Glomerular visceral epithelial cell (primary cell): ENCODE measurements around the gene PLEK2.

Experiments used
- DNase-seq: peaks from one replicate; pipeline ENCODE4 v3.0.0-alpha.2; 2016; ENCODE audit errors: extremely low spot score

The PLEK2 gene

DNA sequence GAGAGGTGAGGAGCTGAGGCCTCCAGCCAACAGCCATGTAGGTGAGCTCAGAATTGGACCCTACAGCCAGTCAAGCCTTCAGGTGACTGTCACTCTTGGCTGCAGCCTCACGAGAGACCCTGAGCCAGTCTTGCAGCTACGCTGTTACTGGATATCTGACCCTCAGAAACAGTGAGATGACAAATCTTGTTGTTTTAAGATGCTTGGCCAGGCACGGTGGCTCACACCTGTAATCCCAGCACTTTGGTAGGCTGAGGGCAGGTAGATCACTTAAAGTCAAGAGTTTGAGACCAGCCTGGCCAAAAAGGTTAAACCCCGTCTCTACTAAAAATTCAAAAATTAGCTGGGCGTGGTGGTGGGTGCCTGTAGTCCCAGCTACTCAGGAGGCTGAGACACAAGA, 6.2 kb downstream of the PLEK2 start:
- DNase-seq, result no peak

DNA sequence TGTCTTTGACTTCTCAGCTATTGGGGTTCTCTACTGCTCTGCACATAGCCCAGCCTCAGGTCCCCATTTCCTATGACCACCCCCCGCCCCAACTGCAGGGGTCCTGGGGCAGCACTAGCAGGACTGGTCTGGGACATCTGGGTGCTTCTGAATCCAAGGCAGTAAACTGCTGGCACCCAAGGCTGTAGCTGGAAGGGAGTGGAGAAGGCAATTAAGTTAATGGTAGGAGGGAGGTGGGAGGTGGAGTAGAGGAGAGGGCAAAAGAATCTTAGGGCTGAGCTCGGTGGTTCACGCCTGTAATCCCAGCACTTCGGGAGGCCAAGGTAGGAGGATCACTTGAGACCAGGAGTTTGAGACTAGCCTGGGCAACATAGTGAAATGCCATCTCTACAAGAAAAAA, 11.5 kb downstream of the PLEK2 start:
- DNase-seq, result no peak

DNA sequence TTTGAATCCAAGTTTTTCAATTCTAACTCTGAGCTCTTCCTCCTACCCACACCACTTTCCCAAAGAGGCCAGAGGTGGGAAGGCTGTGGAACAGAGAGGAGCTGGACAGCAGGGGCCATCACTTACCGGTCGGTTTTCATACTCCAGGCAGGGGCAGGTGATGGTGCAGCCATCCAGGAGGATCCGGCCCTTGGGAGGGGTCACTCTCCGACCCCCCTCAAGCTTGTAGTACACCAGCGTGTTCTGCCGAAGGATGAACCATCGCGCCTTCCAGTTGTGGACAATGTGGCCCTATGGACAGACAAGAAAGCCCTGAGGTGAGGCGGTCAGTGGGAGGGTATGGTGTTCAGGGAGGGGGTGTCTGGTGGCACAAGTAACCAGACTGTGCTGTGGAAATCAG, 14.4 kb downstream of the PLEK2 start:
- DNase-seq, result no peak

DNA sequence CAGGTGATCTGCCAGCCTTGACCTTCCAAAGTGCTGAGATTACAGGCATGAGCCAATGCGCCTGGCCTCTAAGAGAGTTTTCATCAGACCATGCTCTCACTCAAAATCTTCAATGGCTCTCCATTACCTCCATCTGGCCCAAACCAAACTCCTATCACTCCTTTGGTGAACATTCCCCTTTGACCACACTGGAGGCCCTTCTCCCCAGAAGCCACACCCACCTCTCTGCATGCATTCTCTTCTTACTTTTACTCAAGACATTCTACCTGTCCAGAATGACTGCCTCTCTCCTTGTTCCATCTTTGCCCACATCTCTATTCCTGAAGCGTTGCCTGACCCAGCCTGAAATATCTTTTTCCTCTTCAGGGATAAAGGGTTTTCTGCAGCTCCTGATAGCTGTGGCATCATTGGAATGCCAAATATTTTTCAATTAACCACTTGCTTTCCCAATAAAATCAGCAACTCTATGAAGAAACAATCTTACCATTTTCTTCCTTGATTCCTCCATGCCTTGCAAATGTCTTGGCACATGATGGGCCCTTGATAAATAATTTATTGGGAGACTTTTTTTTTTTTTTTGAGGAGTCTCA, 15.5 kb downstream of the PLEK2 start:
- peak; percentile 30 for DNase-seq

DNA sequence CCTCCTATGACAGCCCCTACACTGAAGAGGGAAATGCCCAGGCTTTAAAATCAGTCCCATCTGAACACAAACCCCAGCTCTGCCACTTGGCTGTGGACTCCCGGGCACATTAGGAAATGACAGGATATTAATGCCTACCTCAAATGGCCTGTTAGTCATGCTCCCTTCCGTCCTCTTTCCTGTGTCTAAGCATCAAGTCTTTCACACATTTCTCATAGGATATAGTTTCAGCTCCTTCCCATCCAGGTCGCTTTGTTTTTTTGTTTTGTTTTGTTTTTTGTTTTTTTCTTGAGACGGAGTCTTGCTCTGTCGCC, 16.1 kb downstream of the PLEK2 start:
- no peak for DNase-seq

DNA sequence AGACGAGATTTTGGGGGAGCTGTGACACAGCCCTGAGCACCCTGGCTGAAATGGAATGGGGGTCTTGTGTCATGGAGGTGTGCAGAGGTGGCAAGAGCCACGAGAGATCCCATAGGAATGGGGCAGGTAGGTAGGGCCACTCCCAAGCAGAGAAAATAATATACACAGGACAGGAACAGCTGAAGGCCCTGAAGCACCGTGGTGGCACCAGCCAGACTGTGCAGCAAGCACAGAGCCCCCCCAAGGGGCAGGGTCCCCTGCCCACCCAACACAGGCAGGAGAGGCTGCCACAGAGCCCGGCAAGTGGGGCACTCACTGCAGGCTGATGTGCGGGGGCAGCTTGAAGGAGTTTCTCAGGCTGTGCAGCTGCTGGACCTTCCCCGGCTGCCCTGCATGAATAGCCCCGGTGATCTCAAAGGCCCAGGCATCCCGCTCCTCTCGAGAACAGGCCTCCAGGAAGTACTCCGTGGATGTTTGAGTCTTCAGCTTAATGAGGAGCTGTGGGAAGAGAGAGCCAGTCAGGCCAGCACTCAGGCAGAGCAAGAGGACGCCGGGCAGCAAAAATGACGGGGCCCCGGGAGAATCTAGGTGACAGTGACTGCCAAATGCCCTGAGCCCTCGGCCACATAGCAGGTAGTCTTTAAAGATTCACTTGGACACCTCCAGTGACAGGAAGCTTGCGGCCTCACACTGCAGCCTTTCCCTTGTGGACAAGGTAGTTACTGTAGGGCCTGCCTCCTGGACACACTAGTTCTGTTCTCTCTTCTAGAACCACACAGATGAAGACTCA, 16.7 kb downstream of the PLEK2 start:
- no peak for DNase-seq

DNA sequence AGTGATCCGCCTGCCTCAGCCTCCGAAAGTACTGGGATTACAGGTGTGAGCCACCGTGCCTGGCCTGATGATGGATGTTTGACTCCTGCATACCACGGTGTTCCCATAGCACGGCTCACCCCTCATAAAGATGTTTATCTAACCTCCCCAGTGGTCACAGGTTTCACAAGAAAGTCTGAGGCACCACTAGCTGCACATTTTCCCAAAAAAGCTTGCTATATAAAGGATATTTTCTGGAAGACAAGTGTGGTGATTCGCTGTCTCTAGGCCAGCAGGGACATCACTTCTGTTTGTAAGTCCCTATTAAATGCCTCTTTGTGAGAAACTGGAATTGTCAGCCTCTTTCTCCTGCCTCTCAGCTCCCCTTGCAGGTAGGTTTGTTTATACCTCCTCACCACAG, 18.3 kb downstream of the PLEK2 start:
- no peak for DNase-seq

DNA sequence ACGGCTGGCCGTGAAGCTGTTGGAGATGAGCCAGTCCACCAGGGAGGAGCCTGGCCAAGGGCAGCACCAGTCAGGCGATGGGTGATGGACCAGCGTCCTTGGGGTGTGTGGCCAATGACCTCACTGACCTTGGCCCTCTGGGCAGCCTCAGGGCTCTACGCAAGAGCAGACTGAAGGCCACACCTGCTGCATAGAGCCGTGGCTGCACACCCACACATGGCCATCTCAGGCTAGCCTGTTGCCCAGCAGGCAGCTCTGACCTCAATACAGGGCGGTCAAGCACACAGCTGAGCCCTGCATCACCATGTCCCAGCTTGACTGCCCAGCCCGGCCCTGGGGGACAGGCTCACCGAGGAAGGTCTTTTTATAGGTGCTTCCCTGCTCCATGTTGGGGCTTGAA, 19.2 kb downstream of the PLEK2 start:
- DNase-seq, result no peak

DNA sequence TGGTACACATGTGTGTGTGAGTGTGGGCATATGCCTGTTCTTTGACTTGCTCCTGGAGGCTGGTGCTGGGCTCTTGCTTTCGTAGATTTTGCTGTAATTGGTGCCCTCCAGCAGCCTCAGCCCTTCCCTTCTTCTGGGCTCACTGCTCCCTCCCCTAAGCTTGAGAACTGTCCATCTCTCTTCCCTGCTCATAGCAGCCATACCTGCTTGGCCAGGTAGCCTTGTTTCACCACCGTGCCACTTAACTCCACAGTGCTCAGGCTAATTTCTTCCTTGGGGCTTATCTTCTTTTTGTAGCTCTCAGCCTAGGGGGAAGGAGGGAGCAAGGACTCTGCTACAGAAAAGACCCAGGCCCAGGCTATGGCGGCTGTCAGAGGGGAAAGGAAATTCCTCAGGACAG, 19.8 kb downstream of the PLEK2 start:
- no peak for DNase-seq

DNA sequence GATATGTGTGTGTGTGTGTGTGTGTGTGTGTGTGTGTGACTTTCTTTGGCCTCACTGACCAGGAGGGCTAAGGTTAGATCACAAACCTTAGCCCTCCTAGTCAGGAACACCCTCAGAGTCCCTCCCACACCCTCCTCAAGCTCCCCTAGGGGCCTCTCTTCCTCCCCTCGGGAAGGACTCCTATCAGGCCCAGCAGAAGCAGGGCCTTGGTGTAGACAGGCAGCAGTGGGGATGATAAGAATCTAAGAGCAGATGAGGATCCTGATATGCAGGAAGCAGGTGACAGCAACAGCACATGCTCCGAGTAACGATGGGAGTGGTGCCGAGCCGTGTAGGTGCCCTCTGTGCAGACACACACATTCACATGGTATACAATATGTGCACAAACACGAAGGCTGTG, 20.7 kb downstream of the PLEK2 start:
- no peak for DNase-seq

DNA sequence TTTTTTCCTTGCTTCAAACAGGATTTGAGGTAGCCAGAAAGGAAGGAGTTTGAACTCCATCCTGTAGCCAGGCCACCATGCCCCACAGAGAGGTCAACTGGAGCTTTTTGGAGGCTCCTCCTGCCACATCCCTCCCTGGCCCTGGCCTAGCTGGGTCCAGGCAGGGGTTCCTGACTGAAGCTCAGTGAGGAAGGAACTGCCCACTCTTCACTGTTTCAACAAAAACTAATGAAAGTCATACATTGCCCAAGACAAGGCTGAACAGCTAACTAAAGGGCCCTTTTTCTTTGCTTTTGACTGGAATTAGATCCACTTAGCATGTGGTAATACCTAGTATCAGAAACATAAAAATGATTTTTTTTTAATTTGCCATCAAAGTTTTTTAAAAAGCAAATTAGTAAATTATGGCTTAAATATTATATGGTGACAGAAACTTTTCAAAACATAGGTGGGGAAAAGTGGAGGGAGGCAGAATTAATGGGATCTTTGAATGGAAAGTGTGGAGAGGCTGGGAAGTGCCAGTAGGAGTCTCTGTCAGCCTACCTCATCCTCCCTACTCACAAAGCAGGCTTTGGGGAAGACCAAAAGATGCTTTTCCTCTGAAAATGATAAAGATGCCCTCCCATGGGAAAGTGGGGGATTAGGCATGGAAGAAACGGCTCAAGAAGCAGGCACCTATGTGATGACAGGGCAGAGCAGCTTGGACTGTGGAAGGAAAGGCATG, 22.0 kb downstream of the PLEK2 start:
- DNase-seq, result no peak

DNA sequence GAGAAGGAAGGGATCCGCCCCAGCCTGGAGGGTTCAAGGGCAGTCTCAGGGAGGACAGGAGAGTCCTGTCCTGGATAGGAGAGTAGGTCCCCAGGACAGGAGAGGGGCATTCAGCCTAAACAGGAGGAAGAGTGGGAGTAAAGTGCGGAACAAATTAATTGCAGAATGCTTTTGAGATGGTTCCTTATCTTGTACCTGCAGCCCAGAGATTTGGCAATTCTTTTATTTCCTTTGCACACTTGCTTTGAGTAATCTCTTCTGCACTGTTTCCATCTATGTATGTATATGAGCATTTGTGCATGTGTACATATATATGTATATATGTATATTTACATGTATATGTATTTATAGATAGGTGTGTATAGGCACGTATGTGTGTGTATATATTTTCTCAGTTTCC, 22.7 kb downstream of the PLEK2 start:
- no peak for DNase-seq

DNA sequence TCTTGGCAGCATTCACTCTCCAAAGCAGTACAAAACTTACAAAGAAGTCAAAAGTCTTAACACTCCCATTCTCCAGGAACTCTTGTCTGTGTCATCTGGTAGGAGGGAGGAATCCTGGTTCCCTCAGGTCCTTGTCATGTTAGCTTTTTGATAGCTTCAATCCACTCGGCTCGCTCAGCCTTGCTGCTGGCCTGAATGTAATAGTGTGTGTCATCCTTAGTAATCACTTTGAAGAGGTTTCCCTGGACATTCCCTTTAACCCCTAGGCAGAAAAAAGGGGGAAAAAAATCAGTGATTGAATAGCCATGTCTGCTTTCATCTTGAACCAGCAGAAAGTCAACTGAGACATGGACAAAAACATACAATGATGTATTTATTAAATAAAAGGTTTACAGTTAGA, 24.8 kb downstream of the PLEK2 start:
- peak; percentile 24 for DNase-seq

DNA sequence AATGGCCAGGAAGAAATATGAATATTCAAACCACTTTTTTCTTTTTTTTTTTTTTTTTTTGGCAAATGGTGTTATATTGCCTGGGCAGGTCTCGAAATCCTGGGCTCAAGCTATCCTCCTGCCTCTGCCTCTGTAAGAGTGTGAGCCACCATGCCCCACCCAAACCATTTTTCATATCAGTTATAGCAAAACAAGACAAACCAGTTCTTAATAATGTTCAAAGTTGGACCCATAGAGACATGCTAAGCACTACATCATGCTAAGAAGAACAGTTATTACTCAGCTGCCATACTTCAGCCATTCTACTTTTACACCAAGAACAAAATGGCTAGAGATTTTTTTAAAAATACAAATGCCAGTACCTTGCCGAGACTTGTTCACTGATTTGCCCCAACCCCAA, 26.3 kb downstream of the PLEK2 start:
- DNase-seq, result no peak

DNA sequence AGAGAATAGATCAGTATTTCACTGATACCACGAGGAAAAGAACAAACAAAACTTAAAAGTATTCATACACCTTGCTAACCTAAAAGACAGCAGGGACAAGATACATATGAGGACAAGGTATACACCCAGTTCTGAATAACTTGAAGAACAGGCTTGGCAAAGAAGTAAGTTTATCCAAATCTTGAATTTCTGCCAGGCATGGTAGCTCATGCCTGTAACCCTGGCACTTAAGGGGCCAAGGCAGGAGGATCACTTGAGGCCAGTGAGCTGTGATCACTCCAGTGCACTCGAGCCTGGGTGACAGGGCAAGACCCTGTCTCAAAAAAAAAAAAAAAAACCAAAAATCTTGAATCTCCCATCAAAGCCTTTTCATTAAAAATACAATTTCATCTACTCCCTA, 26.8 kb downstream of the PLEK2 start:
- no peak for DNase-seq

DNA sequence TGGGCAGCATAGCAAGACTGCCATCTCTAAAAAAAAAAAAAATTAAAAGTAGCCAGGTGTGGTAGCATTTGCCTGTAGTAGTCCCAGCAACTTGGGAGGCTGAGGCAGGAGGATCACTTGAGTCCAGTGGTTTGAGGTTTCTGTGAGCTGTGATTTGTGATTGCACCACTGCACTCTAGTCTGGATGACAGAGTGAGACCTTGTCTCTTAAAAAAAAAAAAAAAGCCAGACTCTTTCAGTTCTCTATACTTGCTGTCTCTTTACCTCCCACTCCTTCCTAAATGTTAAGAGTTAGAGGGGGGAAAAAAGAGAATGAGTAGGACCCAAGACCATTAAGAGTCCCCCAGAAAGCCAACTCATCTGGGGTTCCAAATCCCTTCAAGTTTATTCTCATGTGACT, 34.0 kb downstream of the PLEK2 start:
- DNase-seq, result no peak

DNA sequence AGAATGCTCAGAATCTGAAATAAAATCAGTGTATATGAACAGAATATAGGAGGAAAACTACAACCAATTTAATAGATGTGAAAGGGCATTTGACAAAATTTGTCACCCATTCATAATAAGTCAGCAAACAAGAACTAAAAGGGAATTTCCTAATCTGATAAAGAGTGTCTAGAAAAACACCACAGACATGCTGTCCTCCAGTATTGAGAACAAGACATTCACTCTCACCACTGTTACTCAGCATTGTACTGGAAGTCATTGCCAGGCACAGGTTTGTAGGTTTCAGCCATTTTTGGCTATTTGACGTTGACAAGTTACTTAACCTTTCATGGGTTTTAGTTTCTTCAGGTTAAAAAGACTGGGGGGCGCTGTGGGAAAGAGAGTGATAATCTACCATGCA, 38.6 kb downstream of the PLEK2 start:
- DNase-seq, result no peak

DNA sequence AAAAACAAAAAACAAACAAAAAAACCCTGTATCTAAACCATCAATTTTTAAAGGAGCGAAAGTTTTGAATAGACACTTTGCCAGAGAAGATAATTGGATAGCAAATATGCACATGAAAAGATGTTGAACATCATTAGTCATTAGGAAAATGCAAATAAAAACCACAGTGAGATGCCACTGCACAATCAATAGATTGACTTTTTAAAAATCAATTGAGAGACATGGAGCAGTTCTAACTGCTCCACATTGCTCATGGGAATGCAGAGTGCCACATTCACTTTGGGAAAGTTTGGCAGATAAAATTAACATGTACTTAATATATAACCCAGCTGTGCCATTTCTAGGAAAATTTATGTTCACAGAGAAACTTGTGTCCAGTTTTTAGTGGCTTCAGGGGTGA, 39.1 kb downstream of the PLEK2 start:
- DNase-seq, result no peak

DNA sequence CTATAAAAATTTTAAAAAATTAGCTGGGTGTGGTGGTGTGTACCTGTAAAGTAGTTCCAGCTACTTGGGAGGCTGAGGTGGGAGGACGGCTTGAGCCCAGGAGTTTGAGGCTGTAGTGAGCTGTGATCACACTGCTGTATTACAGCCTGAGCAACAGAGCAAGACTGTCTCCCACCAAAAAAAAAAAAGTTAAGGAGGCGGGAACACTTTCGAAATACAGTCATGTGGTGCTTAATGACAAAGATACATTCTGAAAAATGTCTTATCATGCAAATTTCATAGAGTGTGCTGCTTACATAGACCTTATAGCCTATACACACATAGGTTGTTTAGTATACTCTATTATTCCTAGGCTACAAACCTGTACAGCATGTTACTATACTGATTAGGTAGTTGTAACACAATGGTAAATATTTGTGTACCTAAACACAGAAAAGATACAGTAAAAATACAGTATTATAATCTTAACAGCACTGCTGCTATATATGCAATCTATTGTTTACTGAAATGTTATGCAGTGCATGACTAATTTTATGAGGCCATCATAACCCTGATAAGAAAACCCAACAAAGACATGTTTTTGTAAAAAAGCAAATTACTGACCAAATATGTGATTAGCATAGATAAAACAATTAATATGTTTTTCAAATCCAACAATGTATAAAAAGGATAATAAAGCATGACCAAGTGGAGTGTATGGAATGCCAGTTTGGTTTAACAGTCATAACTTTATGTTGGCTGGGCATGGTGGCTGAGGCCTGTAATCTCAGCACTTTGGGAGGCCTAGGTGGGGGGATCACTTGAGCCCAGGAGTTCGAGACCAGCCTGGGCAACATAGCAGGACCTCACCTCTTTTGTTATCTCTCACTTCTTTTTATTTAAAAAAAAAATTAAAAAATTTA, 40.5 kb downstream of the PLEK2 start:
- DNase-seq, result no peak

DNA sequence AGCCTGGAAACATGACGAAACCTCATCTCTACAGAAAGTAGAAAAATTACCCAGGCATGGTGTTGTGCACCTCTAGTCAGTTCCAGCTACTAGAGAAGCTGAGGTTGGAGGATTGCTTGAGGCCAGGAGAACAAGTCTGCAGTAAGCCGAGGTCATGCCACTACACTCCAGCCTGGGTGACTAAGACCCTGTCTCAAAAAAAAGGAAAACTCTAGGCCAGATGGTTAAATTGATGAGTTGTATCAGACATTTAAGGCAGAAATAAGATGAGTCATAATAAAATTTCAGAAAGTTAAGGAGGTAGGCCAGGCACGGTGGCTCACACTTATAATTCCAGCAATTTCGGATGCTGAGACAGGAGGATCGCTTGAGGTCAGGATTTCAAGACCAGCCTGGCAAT, 41.1 kb downstream of the PLEK2 start:
- DNase-seq, result no peak

DNA sequence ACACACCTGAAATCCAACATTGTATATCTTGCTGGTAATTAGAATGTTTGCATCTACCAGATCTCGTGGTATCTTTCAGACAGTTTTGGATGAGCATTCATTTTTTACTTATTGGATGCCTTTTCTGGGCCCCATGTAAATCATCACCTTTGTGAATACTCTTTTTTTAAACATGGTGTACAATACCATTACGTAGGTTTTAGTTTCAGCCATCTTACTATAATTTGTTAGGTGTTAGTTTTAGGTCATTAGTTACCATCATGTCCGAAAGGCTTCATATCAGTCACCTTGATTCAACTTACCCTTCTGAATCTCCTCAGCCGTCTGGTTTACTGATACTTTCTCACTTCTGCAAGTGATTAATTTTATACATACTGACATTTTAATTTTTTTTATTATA, 46.5 kb downstream of the PLEK2 start:
- DNase-seq, result no peak

DNA sequence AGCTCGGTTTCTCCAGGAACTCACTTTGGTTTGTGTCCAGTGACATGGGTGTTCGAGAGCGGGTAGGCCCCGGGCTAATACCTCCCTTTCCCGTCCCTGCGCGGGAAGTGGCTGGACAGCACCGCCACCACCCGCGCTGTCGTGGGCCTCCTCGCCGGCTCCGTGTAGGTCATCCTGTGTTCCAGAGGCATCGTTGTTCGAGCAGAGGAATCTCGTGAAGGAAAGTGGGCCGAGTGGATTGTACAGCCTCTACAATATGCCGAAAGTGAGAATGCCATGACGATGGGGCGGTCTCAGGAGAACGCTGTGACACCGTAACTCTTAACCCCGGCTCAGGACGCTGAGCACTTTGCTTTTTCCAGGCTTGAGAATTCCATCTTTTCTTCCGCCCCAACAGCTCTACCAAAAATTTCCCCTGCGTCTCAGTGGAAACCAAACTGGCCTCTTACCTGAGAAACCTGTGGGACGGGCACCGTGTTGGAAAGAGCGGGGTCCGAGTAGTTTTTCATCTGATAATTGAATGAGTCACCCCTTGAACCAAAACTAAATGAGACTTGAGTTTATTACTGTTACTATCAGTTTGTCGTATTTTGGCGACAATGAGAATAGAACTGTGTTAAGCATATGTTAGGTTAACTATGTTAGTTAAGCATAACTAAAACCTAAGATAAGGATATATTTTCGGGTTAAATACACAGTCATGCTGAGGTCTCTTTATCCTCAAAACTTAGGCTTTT, 51.3 kb downstream of the PLEK2 start:
- no peak for DNase-seq
